H54 (cell line): ENCODE measurements around the gene RBP7.

Source experiments
- DNase-seq: peaks from one replicate; pipeline ENCODE4 v3.0.0; 2011; ENCODE audit warnings: low spot score, mixed read lengths; ENCODE audit not compliant: insufficient read length
- FAIRE-seq: peaks from 3 replicates; lab custom pipeline; 2011; peaks lifted over from hg19 to GRCh38; lab: Jason Lieb, UNC
- POLR2A ChIP-seq: IDR thresholded peaks from 2 replicates; pipeline ENCODE4 v1.6.1; 2011; ENCODE audit warnings: low read depth, mild to moderate bottlenecking, low read length

Gene RBP7

GRCh38 chr1:10046356-10047085 is 49.5 kb downstream of the RBP7 start:
- TF ChIP-seq POLR2A = no peak
- DNase-seq (no peak), FAIRE-seq (no peak)

GRCh38 chr1:10048601-10049000 is 51.6 kb downstream of the RBP7 start:
- FAIRE-seq = no peak

GRCh38 chr1:10050611-10051010 is 53.6 kb downstream of the RBP7 start:
- no peak for TF ChIP-seq POLR2A
- FAIRE-seq = no peak
- DNase-seq = no peak

More at GRCh38 chr1:10048601-10049000, 51.6 kb downstream of the RBP7 start:
- TF ChIP-seq POLR2A = no peak
- DNase-seq = no peak

GRCh38 chr1:10051656-10052055 is 54.6 kb downstream of the RBP7 start:
- FAIRE-seq = no peak
- DNase-seq = no peak
- no peak for TF ChIP-seq POLR2A

GRCh38 chr1:10052347-10052746 is 55.3 kb downstream of the RBP7 start:
- FAIRE-seq = no peak
- no peak for TF ChIP-seq POLR2A
- no peak for DNase-seq

- FAIRE-seq (no peak), DNase-seq (no peak)
- TF ChIP-seq POLR2A = no peak
Observed at GRCh38 chr1:10054465-10054864, 57.4 kb downstream of the RBP7 start.

GRCh38 chr1:10056599-10056987 is 59.6 kb downstream of the RBP7 start:
- DNase-seq (no peak), FAIRE-seq (no peak)
- no peak for TF ChIP-seq POLR2A

- no peak for TF ChIP-seq POLR2A
- DNase-seq (no peak), FAIRE-seq (peak; percentile 38)
Observed at GRCh38 chr1:10057343-10057742, 60.3 kb downstream of the RBP7 start.

- DNase-seq (no peak), FAIRE-seq (no peak)
- TF ChIP-seq POLR2A = no peak
Observed at GRCh38 chr1:10057796-10058195, 60.8 kb downstream of the RBP7 start.

GRCh38 chr1:10059342-10059718 is 62.3 kb downstream of the RBP7 start:
- FAIRE-seq = no peak
- DNase-seq = no peak
- TF ChIP-seq POLR2A = no peak

GRCh38 chr1:10060311-10061100 is 63.5 kb downstream of the RBP7 start:
- no peak for FAIRE-seq

GRCh38 chr1:10061276-10061675 is 64.2 kb downstream of the RBP7 start:
- DNase-seq (no peak), FAIRE-seq (no peak)
- no peak for TF ChIP-seq POLR2A

More at GRCh38 chr1:10060311-10061100, 63.5 kb downstream of the RBP7 start:
- DNase-seq = no peak
- no peak for TF ChIP-seq POLR2A

- FAIRE-seq = no peak
Observed at GRCh38 chr1:10063878-10064277, 66.8 kb downstream of the RBP7 start.

More at GRCh38 chr1:10063878-10064277, 66.8 kb downstream of the RBP7 start:
- no peak for TF ChIP-seq POLR2A
- no peak for DNase-seq
